ENCODE results near the gene CHRNA4. TPM values are rescaled to one million over a fixed set of nuclear protein-coding genes. Genes with fewer than 3 reads are reported as not detected.

Gene CHRNA4
- total and polyA plus RNA-seq, 5 experiments from 2014 or later, result not detected

DNA sequence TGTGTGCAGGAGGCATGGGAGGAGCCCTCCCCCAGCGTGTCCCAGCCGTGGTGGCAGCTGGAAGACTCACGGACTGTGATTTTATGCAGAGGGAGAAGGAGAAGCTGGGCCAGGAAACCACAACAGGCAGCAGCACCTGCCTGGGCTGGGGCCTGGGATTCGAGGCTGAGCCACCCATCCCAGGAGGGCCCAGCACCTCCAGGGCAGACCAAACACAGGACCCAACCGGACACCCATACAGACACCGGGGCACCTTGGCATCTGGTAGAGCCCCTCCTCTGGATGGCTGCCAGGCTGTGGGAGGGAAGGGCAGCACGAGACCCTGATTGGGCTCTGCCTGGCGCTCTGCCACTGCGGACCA is 41.7 kb upstream of the CHRNA4 start:
- H3K4me3 Mint-ChIP-seq, result no peak overlapping the region
- H3K27ac Mint-ChIP-seq, result no peak overlapping the region
- POLR2A ChIA-PET, result no interaction called here
- H3K27me3 Mint-ChIP-seq, result peaks cover 0 to 19% (median 8%) of the 10 kb centered on the region in 5 donors
- H3K9me3 Mint-ChIP-seq, result no peaks in the 10 kb centered on the region
- no peaks in the 10 kb centered on the region for H3K36me3 Mint-ChIP-seq
- H3K4me1 Mint-ChIP-seq, result peaks cover 0 to 3% (median under 1%) of the 10 kb centered on the region in 4 donors
- ATAC-seq (no peak), DNase-seq (no peak)

DNA sequence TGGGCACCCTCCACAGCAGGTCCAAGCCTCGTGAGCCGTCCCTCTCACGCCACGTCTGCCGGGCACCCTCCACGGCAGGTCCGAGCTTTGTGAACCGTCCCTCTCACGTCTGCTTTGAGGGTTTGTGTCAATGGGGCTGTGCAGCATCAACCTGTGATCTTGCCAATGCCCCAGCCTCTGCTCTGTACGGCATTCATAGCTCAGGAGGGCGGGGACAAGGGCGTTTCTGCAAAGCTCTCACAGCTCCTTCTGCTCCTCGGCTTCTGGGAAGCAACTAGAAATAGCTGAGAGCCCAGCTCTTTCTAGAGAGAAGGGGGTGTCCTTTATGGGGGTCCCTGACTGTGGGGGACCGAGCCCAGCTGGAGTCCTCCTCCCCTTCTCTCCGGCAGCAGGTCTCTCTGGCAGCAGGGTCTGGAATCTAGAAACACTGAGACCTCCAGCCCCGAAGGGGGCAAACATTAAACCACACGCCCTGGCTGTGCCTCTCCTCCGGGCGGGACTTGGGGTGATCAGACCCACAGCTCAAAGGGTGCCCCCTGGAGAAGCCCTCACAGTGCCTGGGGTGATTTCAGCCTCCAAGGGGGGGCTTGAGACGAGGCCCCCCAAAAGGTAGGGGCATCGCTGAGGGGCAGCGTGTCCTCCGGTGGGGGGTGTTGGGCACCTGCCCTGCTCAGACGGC is 41.2 kb upstream of the CHRNA4 start:
- H3K27me3 Mint-ChIP-seq, result peaks cover 0 to 19% (median 8%) of the 10 kb centered on the region in 5 donors
- H3K4me3 Mint-ChIP-seq, result no peak overlapping the region
- H3K9me3 Mint-ChIP-seq, result no peaks in the 10 kb centered on the region
- ATAC-seq (no peak), DNase-seq (no peak)
- POLR2A ChIA-PET, result no interaction called here
- H3K27ac Mint-ChIP-seq, result no peak overlapping the region
- H3K36me3 Mint-ChIP-seq, result no peaks in the 10 kb centered on the region
- peaks cover 0 to 3% (median under 1%) of the 10 kb centered on the region in 4 donors for H3K4me1 Mint-ChIP-seq

GRCh38 chr20:63401384-63402110 is 40.4 kb upstream of the CHRNA4 start:
- DNase-seq, result no peak
- Mint-ChIP-seq H3K27ac (no peak overlapping the region), H3K9me3 (no peaks in the 10 kb centered on the region), H3K27me3 (peaks cover 0 to 22% (median 8%) of the 10 kb centered on the region in 5 donors), H3K36me3 (no peaks in the 10 kb centered on the region), H3K4me1 (peaks cover 0 to 3% (median under 1%) of the 10 kb centered on the region in 4 donors), H3K4me3 (no peak overlapping the region)
- ATAC-seq, result no peak
- POLR2A ChIA-PET, result no interaction called here

- Mint-ChIP-seq H3K27me3 (peaks cover 0 to 23% (median 9%) of the 10 kb centered on the region in 5 donors), H3K36me3 (no peaks in the 10 kb centered on the region), H3K4me1 (peaks cover 0 to 3% (median 0%) of the 10 kb centered on the region in 4 donors), H3K27ac (peak overlapping the region in 1 of 10 donors; percentile 21), H3K9me3 (no peaks in the 10 kb centered on the region), H3K4me3 (no peak overlapping the region)
- DNase-seq (no peak), ATAC-seq (no peak)
- POLR2A ChIA-PET, result no interaction called here
These were observed 39.5 kb upstream of the CHRNA4 start for GRCh38 chr20:63400486-63401210.

DNA sequence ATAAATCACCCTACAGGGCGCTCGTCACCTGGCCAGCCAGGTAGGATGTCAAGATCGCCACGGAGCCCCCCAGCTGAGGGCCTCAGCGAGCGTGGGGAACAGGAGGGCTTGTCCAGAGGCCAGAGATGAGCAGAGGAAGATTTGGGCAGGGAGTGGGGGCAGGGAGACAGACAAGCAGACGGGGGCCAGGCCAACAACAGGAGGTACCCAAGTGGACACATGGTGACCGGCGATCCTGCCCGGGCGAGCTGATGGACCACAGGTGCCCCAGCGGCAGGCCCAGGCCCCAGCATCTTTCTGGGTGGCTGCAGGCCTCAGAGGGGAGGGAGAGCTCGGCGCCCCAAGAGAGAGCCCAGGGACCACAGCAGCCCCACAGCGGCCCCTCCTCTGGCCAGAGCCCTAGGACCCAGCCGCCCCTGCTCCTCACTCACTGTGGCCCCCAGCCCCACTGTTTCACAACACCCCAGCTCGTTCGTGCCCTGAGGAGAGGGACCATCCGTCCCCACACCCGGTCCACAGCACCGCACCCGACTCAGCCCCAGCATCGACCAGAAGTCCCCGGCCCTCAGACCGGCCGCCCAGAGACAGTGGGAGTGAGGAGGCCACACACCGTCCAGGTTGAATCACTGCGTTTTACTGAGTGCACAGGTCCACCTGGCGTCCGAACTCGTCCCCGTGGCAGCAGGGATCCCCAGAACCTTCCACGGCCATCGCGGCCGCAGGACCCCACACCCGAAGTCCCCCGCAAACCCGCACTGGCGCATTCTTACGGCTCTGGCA is 38.6 kb upstream of the CHRNA4 start:
- Mint-ChIP-seq H3K9me3 (no peaks in the 10 kb centered on the region), H3K27me3 (peaks cover 0 to 28% (median 14%) of the 10 kb centered on the region in 5 donors), H3K4me3 (no peak overlapping the region), H3K4me1 (peaks cover 0 to 3% (median 0%) of the 10 kb centered on the region in 4 donors), H3K36me3 (no peaks in the 10 kb centered on the region), H3K27ac (no peak overlapping the region)
- ATAC-seq (no peak), DNase-seq (no peak)
- POLR2A ChIA-PET, result no interaction called here

- Mint-ChIP-seq H3K4me3 (no peak overlapping the region), H3K4me1 (peaks cover 0 to 3% (median 0%) of the 10 kb centered on the region in 4 donors), H3K36me3 (no peaks in the 10 kb centered on the region), H3K9me3 (no peaks in the 10 kb centered on the region), H3K27me3 (peaks cover 0 to 36% (median 14%) of the 10 kb centered on the region in 5 donors), H3K27ac (no peak overlapping the region)
- ATAC-seq (no peak), DNase-seq (no peak)
- POLR2A ChIA-PET, result no interaction called here
These were observed 37.8 kb upstream of the CHRNA4 start for GRCh38 chr20:63398744-63399514.

DNA sequence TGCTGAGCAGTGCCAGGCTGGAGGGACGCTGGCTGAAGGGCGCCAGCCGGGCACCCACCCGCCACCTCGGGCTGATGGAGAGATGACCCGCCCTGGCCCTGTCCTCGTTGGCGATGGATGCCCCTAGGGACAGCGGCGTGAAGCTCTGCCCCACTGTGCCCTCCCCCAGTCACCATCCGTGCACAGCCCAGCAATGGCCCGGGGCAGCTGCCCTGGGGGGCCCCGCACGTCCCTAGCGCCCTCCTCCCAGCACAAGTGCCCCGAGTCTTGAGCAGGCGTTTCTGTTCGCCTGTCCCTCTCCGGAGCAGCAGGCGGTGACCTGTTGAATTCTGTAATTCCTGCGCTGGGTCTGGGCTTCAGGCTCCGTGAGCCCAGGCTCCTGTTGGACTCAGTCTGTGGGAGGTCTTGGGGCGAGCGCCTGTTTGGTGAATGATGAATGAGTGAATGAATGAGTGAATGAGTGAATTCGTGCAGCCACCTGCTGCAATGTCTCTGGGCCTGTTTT is 36.8 kb upstream of the CHRNA4 start:
- Mint-ChIP-seq H3K27ac (no peak overlapping the region), H3K4me3 (no peak overlapping the region), H3K27me3 (peaks cover 0 to 38% (median 19%) of the 10 kb centered on the region in 5 donors), H3K36me3 (no peaks in the 10 kb centered on the region), H3K9me3 (no peaks in the 10 kb centered on the region), H3K4me1 (peaks cover 0 to 1% (median 0%) of the 10 kb centered on the region in 4 donors)
- no peak for ATAC-seq
- DNase-seq, result no peak
- POLR2A ChIA-PET, result no interaction called here

GRCh38 chr20:63397155-63397843 is 36.1 kb upstream of the CHRNA4 start:
- no peaks in the 10 kb centered on the region for H3K9me3 Mint-ChIP-seq
- H3K4me3 Mint-ChIP-seq, result no peak overlapping the region
- no peaks in the 10 kb centered on the region for H3K36me3 Mint-ChIP-seq
- H3K27ac Mint-ChIP-seq, result no peak overlapping the region
- no peak for DNase-seq
- peaks cover 0 to 38% (median 18%) of the 10 kb centered on the region in 5 donors for H3K27me3 Mint-ChIP-seq
- H3K4me1 Mint-ChIP-seq, result no peaks in the 10 kb centered on the region
- ATAC-seq, result no peak
- POLR2A ChIA-PET, result no interaction called here

GRCh38 chr20:63396300-63396699 is 35.2 kb upstream of the CHRNA4 start:
- DNase-seq, result no peak
- peaks cover 0 to 31% (median 15%) of the 10 kb centered on the region in 5 donors for H3K27me3 Mint-ChIP-seq
- no peaks in the 10 kb centered on the region for H3K36me3 Mint-ChIP-seq
- no peak for ATAC-seq
- H3K27ac Mint-ChIP-seq, result no peak overlapping the region
- no peaks in the 10 kb centered on the region for H3K4me1 Mint-ChIP-seq
- H3K9me3 Mint-ChIP-seq, result no peaks in the 10 kb centered on the region
- POLR2A ChIA-PET, result no interaction called here
- H3K4me3 Mint-ChIP-seq, result no peak overlapping the region

GRCh38 chr20:63395723-63396122 is 34.6 kb upstream of the CHRNA4 start:
- no peak overlapping the region for H3K27ac Mint-ChIP-seq
- no peak for ATAC-seq
- no peaks in the 10 kb centered on the region for H3K36me3 Mint-ChIP-seq
- no peak overlapping the region for H3K4me3 Mint-ChIP-seq
- no peak for DNase-seq
- POLR2A ChIA-PET, result no interaction called here
- H3K9me3 Mint-ChIP-seq, result no peaks in the 10 kb centered on the region
- no peaks in the 10 kb centered on the region for H3K4me1 Mint-ChIP-seq
- peaks cover 1 to 29% (median 15%) of the 10 kb centered on the region in 5 donors for H3K27me3 Mint-ChIP-seq

DNA sequence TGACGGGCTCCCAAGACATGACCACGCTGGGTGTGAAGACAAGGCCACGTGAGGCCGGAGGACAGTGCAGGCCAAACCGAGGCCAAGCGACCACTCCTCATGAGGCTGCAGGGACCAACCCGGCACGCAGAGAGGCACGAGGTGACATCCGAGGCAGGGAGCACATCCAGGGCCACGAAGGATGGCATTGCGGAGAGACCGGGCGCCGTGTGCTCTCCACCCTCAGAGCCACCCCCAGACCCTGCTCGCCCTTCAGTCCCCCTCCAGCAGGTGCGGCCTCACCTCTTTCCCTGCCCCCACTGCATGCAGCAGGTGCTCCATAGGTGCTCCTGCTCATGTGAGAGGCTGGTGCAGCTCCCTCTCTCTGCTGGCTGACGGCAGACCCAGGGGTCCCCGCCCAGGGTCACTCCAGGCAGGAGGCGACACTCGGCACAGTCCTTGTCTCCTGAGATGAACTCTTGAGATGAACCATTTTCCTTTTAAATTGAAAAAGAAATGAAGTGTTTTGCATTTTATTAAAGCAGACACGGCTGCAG is 33.8 kb upstream of the CHRNA4 start:
- Mint-ChIP-seq H3K27ac (no peak overlapping the region), H3K27me3 (peaks cover 1 to 28% (median 15%) of the 10 kb centered on the region in 5 donors), H3K4me1 (no peaks in the 10 kb centered on the region), H3K4me3 (no peak overlapping the region), H3K36me3 (no peaks in the 10 kb centered on the region), H3K9me3 (peaks cover 0 to under 1% (median 0%) of the 10 kb centered on the region in 9 donors)
- DNase-seq (no peak), ATAC-seq (no peak)
- POLR2A ChIA-PET, result no interaction called here

Data from naive thymus-derived CD8-positive, alpha-beta T cell (primary cell).